AG04449 (cell line): ENCODE measurements around the gene AMN.

ENCODE experiments used
- CTCF ChIA-PET: fragments of 350-600 bp; formaldehyde crosslinking; extraction: SDS; loops from one replicate; lab custom pipeline; 2021; ENCODE audit warnings: antibody characterized with exemption; lab: Yijun Ruan, JAX
- POLR2A ChIA-PET: fragments of 400-600, 350-600 bp; formaldehyde crosslinking; extraction: SDS; loops from one replicate; lab custom pipeline; 2020; ENCODE audit warnings: antibody characterized with exemption, inconsistent platforms; lab: Yijun Ruan, JAX
- DNase-seq: peaks from one replicate; pipeline ENCODE4 v3.0.0-alpha.2; 2010; ENCODE audit warnings: low read depth, low spot score
- H3K4me3 ChIP-seq: 2 replicates; pipeline ENCODE4 v1.5.1; 2011; ENCODE audit warnings: low read depth, mild to moderate bottlenecking, control low read depth, low read length
- CTCF ChIP-seq: IDR thresholded peaks from one replicate; pipeline ENCODE4 v1.5.1; 2011; ENCODE audit warnings: mild to moderate bottlenecking, moderate library complexity, low read length, control low read depth, inconsistent platforms; ENCODE audit not compliant: insufficient read depth; ENCODE audit errors: missing control alignments

The AMN gene

GRCh38 chr14:102949062-102949800, 26.8 kb downstream of the AMN start:
- ChIA-PET CTCF (no interaction called here), POLR2A (no interaction called here)
- DNase-seq: peak; percentile 14
- no peak overlapping the region for H3K4me3 ChIP-seq
- no peak for TF ChIP-seq CTCF

GRCh38 chr14:102949801-102950451, 27.5 kb downstream of the AMN start:
- ChIA-PET POLR2A (no interaction called here), CTCF (no interaction called here)
- no peak for TF ChIP-seq CTCF
- H3K4me3 ChIP-seq: no peak overlapping the region
- no peak for DNase-seq

DNA sequence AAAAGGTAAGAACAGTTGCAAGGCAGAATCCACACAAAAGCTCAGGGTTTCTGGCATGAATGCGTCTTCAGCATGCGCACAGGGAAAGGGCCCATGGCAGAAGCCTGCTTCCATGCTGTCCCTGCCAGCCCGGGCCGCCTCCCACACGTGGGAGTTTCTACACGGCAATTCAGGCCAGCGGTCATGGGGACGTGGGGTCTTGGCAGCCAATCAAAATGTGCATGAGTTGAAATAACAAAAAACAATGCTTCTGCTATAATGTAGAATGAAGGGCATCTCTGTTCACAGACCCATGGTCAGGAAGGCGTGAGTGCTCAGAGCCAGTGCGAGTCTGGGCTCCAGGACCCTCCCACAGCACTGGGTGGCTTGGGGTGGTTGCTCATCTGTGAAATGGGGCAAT, 28.6 kb downstream of the AMN start:
- DNase-seq: no peak
- POLR2A ChIA-PET: no interaction called here
- CTCF ChIA-PET: interaction anchor here (3.6 kb wide), 1 partner anchor 257 kb away, joined by 18 read pairs; no protein-coding TSS in a partner anchor
- H3K4me3 ChIP-seq: no peak overlapping the region
- TF ChIP-seq CTCF: no peak

GRCh38 chr14:102951799-102952198, 29.3 kb downstream of the AMN start:
- H3K4me3 ChIP-seq: no peak overlapping the region
- peak; percentile 14 for DNase-seq
- ChIA-PET POLR2A (interaction anchor here (0.6 kb wide), 2 partner anchors 115 to 338 kb away, joined by 3 to 4 read pairs; no protein-coding TSS in a partner anchor), CTCF (interaction anchor here (1.4 to 3.6 kb wide), 2 partner anchors 258 to 264 kb away, joined by 3 to 18 read pairs; no protein-coding TSS in a partner anchor)
- no peak for TF ChIP-seq CTCF

GRCh38 chr14:102952276-102952675, 29.8 kb downstream of the AMN start:
- CTCF ChIA-PET: interaction anchor here (1.4 to 3.6 kb wide), 2 partner anchors 259 to 265 kb away, joined by 3 to 18 read pairs; no protein-coding TSS in a partner anchor
- POLR2A ChIA-PET: interaction anchor here (0.6 kb wide), 1 partner anchor 338 kb away, joined by 3 read pairs; no protein-coding TSS in a partner anchor
- TF ChIP-seq CTCF: no peak
- no peak for DNase-seq
- H3K4me3 ChIP-seq: no peak overlapping the region

DNA sequence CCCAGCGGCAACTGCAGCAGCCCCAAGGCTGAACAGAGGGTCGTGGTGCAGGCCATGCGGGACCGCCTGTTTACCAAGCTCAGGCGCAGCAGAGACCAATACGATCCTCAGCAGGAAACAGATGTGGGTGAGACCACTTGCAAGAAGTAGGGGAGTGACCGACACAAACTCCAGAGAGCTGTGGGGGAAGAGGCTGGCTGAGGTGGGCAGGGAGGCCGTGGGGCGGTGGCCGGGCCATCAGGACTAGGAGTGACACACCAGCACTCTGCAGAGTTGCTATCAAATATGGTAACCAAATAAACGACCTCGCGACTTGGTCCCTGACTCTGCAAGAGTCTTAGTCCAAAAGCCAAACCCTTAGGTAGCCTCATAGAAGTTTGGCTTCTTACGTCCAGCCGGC, 30.6 kb downstream of the AMN start:
- TF ChIP-seq CTCF: no peak
- DNase-seq: no peak
- ChIA-PET POLR2A (no interaction called here), CTCF (interaction anchor here (1.0 to 3.6 kb wide), 2 partner anchors 138 to 259 kb away, joined by 3 to 18 read pairs; no protein-coding TSS in a partner anchor)
- H3K4me3 ChIP-seq: no peak overlapping the region
